NCI-H2081 (cell line): ENCODE data around the gene CAB39.

ENCODE experiments used
- DNase-seq, 2 experiments: peaks; one replicate each; lab custom pipeline; 2025; lab: John Stamatoyannopoulos, UW

The CAB39 gene

DNA sequence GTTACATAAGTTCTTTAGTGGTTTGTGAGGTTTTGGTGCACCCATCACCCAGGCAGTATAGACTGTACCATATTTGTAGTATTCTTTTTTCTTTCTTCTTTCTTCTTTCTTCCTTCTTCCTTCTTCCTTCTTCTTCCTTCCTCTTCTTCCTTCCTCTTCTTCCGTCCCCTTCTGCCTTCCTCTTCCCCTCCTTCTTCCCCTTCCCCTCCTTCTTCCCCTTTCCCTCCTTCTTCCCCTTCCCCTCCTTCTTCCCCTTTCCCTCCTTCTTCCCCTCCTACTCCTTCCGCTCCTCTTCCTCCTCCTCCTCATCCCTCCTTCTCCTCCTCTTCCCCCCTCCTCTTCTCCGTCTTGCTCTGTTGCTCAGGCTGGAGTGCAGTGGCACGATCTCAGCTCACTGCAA is 41.6 kb downstream of the CAB39 start:
- DNase-seq = no peak

DNA sequence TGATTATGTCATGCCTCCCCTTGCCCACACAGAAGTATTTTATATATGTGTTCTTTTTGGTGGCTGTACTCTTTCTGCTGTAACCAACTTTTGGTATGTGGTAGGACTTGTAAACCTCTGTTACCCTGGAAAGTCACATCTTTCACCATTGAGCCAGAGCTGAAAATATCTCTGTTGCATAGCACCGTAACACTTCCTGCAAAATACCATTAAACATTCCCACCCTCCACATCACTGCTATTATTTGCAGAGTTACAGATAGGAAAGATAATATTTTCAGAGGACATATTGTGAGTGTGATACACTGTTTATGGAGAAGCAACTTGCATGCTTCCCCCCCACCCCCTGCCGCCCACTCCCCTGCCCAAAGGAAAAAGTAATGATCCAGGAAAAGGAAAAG is 44.8 kb downstream of the CAB39 start:
- DNase-seq = no peak

DNA sequence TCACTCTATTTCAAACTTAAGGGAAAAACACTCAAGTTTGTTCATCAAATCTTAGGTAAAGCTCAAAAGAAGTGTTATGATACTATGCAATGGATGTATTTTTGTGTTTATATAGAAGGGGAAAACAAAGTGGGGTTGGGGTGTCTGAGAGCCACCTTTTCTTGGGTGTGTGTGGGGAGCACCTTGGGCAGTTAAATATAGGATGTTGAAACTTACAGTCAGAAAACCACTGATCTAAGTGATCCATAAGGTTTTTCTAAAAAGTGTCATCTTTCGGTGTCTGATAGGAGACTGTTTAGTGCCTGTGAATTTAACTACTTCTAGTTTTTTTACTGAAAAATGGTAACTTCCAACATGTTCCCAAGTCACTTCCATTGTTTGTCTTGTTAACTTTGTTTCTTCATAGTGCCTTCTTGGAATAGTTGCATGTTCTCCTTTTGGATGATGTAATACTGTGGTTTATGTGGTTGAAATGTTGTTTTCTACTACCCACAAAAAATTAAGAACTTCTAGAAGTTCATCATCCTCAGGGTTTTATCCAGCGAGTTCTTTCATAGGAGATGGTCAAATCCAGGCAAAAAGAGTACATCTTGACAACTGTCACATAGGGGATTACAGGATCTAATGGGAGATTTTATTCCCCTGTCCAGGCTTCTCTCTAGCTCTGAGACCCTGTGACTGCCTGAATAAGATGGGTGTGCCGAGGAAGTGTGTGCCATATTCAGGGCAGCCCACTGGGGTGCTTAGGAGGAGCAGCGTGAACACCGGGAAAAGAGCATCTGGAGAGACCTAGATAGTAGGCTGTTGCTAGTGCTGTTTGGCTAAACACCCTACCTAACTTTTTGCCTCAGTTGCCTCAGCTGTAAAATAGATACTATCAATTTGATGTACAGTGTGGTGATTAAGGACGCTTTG is 46.2 kb downstream of the CAB39 start:
- no peak for DNase-seq

DNA sequence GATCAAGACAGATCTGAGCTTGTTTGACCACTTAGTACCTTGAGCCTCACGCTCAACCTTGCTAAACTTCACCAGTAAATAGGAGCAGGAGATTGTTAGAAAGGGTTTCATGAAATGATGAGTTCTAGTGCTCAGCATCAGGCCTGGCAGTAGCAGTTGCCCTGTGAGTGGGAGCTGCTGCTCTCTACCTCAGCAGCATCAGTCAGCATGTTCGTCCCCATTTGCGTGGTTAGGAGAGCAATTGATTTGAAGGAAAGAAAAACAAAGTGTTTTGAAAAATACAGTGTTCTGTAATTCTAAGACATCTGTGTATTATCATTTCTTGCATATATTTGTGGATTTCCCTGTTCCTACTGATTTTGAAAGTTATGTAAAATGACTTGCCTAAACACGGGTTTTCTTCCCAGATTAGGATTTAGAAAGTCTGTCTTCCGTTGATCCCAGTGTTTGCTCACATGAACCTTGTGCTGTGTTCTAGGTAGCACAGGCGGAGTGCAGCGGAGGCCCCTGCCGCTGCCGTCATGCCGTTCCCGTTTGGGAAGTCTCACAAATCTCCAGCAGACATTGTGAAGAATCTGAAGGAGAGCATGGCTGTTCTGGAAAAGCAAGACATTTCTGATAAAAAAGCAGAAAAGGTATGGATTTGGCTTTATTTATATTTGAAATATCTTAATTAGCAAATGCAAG is 47.0 kb downstream of the CAB39 start:
- DNase-seq = no peak

DNA sequence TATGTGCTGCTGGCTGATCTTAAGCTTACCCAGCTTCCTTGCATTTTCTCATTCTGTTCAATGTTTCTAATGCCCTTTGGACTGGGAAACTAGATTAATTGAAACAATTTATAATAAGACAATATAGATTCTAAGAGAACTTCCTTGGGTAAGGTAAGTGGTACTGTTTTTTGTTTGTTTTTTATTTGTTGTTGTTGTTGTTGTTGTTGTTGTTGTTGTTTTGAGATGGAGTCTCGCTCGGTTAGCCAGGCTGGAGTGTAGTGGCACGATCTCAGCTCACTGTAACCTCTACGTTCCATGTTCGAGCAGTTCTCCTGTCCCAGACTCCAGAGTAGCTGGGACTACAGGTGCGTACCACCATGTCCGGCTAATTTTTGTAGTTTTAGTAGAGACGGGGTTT is 49.1 kb downstream of the CAB39 start:
- no peak for DNase-seq

DNA sequence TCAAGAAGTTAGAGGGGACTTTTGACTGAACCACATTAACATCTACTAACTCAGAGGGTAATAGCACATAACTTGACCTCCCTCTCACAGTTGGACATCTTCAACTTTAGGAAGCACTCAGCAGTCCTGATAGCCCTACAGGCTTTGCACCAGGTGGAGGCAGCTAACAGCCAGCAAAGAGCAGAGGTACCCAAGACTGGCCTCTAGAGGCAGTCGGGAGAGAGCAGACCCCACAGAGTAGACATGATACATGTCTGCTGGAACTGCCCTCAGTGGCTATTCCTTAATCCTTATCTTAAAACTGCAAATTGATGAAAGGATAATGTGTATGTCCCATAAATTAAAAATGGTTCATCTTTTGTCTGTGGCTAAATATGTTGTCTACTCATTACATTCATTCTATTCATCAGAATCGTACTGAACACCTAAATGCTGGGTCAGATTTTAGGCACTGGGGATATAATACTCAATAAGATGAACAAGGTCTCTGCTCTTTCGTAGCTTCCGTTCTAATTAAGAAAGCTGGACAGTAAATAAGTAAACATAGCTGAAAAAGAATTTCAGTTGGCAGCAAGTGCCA is 49.8 kb downstream of the CAB39 start:
- peak in 1 of 2 experiments; percentile 11 for DNase-seq

DNA sequence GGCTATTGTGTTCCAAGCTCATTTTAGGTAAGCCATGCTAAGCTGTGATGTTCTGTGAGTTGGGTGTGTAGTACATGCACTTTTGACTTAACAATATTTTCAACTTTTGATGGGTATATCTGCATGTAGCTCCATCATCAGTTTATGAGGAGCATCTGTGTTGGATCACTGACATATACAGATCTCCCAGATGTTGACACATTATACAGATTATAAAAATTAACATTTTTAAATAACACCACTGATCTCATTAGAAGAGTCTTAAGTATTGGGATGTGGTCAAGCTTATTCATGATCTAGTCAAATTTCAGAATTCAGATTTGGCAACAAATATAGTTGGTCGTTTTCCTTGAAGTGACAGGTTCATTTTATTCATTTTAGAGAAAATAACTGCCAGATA is 51.7 kb downstream of the CAB39 start:
- DNase-seq = no peak

DNA sequence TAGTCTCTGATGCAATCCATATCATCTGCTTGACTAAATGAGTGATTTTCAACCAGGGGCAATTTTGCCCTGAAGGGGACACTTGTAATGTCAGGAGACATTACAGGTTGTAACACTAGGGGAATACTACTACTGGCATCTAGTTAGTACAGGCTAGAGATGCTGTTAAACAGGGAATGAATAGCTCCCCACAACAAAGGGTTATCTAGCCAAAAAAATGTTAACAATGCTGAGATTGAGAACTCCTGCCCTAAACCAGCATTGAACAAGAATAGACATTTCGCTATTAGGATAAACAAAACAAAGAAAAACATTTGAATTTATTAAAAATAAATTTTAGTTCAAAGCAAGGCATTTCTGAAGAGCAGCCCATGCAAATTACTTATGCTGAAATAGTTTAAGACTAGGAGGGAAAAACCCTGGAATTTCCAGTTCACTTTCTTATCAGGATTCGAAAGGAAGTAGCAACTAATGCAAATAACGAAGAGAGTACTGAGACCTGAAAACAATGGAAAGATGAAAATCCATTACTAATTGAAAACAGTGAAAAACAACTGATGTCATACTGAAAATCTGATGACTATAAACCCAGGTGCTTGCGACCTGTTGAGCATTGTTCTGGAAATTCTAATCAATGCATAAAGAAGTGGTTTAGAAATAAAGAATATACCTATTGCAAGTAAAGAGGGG is 53.1 kb downstream of the CAB39 start:
- no peak for DNase-seq

DNA sequence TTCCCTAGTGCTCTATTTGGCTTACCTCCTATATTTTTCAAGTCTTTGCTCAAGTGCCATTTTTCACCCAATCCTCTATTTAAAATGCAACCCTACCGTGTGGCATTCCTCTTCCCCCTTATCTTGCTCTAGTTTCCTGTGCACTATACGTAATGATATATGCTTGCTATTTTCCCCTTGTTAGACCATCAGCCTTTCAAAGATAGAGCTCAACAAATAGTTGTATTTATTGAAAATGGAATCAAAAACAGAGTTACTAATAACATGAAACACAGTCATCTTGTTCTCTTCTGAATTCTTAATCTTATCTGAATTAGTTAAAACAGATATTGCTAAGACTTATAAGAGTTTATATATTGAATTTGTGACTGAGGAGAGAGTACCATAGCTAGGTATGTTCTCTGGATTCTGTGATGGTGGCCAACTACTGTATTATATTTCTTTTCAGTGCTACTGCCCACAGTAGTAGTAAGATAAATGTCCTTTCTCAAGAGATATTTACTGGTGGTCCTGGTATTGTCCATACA is 55.3 kb downstream of the CAB39 start:
- DNase-seq = no peak

DNA sequence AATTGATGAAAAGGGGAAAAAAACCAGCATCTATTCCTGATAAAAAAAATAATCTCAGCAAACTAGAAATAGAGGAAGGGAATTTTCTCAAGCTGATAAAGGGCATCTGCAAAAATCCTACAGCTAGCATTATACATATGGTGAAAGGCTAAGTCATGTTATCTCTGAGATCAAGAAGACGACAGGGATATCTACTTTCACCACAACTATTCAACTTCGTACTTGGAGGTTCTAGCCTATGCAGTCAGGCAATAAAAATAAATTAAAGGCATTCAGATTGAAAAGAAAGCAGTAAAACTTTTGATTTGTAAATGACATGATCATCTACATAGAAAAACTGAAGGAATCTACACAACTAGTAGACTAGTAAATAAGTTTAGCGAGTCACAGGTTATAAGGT is 58.2 kb downstream of the CAB39 start:
- DNase-seq = no peak

DNA sequence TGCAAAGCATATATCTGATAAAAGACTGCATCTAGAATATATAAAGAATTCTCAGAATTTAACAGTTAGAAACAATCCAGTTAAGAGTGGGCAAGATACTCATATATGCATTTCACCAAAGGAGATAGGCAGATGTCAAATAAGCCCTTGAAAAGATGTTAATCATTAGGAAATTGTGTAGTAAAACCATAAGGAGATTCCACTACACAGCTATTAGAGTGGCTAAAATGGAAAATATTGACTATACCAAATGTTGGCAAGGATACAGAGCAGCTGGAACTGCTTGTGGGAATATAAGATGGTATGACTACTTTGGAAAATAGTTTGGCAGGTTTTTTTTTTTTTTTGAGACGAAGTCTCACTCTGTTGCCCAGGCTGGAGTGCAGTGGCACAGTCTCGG is 59.5 kb downstream of the CAB39 start:
- no peak for DNase-seq

DNA sequence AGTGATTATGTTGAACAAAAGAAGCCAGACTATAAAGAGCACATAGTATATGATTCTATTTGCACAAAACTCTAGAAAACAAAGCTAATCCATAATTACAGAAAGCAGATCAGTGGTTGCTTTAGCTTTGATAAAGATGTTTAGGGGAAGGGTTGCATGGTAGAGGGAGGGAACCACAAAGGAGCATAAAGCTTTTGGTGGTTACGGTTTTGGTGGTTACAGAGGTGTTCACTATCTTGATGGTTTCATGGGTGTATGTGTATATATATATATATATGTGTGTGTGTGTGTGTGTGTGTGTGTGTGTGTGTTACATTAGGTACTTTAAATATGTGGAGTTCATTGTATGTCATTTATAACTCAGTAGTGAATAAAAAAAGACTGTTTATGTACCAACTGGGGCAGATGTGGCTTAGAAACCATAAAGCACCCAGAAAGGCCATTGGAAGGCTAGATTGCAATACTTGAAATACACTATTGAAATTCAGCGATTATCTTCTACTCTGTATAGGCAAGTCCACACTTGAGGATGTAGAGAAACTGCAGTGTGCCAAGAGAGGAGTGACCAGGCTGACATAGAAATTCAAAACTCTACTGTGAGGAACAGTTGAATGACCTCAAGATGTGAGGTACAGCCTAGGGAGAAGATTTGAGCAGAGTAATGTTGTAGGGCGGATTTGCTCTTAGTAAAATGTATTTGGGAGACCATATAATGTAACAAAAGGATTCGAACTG is 60.6 kb downstream of the CAB39 start:
- DNase-seq = no peak

DNA sequence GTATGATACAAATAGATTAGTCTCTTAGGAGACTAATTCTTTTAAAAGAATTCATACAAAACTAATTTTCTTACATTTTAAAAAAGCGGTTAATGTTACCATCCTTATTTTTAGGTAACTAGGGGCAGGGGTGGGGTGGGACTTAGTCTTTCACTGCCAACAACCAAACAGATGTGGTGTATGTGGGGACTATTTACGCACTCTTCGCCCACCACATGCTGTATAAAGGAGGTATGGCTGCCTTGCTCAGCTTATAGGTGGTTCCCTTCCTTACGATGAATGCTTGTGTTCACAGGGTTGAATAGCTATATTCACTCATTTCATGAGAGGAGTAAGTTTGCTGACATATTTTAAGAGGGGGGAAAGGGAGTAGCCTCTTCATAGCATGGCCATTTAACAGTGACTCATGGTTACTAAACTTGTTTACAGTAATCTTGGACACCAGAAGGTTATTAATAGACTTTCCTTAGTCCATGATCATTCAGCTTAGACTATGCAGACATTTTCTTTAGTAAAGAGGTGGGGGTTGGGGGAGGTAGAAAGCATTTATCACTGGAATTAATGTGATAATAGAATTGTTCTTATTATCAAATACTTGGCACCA is 61.8 kb downstream of the CAB39 start:
- no peak for DNase-seq

DNA sequence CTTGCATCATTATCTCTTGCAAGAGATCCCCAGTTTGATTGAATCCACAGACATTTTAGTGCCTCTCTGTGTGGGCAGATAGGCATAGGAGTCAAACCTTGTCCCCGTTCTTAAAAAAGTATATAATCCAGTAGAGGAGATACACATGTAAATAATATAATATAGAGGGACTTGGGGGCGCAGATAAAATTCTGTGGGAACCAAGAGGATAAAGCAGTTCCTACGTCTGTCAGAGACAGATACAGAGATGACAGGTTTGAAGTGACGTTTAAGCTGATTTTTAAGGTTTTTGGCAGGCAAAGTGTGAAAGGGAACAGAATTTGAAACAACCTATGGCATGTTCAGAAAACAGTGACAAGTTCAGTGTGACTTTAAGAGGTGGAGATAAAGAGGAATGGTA is 63.1 kb downstream of the CAB39 start:
- DNase-seq = no peak

DNA sequence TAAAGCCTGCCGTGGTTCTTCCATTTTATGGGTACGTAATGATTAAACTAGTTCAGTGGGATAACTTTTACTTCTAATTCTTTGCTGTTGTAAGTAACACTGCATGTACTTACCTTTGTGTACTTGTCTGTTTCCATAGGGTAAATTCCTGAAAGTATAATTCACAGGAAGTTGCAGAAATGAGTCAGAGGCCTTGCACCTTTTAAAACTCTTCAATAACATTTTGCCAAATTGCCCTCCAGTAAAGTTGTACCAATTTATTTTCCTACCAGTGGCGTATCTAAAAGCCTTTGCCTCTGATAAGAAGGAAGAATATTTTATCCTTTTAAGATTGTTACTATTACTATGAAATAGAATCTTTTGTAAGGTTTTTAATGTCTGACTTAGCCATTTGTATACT is 65.1 kb downstream of the CAB39 start:
- no peak for DNase-seq

DNA sequence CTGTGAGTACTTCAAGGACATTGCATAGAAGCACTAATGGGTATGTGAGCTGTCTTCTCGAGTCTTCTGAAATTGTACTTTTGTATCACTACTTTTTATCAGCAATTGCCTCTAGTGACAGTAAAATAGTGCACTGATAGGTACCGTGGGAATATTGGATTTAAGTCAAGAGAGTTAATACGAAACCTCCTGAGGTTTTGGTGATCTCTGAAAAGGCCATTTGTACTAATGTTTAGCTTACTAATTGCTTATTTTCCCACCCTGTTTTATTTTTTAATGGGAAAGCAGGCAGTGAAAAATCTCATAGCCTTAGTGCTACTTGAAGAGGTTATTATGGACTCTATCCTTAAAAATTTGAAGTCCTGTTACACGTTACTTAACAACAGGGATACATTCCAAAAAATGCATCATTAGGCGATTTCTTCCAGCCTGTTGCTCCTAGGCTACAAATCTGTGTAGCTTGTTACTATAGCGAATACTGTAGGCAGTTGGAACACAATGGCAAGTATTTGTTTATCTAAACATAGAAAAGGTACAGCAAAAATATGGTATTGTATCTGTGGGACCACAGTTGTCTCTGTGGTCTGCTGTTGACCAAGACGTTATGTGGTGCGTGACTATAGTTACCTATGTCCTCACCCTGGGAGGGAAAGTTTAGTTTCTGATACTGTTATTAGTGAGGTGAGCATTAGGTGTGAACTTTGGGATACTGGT is 65.9 kb downstream of the CAB39 start:
- DNase-seq = no peak

DNA sequence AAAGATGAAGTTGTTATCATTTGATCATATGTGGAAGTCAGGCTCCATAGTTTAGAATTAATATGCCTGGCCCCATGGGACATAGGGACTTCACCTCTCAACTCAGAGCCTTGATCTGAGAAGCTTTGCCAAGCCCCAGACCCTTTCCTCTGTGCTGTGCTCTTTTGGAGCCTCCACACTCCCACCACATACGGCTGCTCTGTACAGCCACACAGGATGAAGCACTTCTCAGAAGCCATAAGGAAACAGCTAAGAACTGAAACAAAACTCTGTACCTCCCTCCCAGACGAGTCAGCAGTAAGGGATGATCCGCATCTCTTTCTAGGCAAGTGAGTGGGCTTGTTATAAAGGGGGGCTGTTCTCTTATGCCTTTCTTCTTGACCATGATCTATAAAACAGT is 66.5 kb downstream of the CAB39 start:
- DNase-seq = no peak

DNA sequence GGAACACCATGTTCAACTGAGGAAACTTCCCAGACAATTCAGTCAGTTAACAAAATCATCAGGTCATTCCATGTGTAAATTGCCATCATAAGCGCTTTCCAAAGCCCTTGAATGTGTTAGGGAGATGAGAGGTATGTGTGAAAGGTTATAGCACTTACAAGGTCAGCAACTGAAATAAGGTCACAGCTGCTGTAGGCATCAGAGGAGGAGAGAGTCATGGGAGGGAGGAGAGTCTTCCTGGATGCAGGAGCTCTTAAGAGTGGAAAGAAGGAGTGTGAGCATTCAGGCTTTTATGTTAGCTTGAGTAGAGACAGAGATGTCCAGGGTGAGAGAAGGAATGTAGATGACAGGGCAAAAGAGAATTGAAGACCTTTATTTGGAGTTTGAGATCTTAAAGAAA is 67.0 kb downstream of the CAB39 start:
- no peak for DNase-seq

DNA sequence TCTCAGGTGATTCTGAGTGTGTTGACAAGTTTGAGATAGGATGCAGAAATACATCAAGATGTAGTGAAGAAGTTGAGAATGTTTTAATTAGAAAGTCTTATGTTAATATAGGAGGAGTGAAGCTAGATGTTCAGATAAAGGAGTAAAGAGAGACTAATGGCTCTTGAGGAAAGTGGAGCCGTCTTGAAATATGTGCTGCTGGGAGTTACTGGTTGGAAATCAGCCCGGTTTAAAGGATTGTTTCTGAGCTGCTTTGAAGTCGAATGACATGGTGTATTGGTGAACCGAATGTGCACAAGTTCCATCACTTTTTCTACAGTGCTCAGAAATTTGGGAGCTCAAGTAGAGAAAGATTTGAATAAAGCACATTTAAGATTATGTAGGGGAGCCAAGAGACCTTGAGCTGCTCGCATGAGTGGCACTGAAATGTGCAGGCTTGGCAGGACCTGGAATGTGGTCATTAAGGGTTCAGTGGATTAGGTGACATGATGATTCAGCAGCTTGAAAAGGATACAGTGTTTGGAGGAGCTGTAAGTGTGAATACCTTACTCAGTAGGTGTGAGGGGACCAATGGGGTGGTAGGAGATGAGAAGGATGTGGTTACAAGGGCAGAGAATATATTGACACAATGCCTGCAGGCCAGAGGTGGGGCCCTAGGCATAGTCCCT is 68.6 kb downstream of the CAB39 start:
- DNase-seq = no peak

DNA sequence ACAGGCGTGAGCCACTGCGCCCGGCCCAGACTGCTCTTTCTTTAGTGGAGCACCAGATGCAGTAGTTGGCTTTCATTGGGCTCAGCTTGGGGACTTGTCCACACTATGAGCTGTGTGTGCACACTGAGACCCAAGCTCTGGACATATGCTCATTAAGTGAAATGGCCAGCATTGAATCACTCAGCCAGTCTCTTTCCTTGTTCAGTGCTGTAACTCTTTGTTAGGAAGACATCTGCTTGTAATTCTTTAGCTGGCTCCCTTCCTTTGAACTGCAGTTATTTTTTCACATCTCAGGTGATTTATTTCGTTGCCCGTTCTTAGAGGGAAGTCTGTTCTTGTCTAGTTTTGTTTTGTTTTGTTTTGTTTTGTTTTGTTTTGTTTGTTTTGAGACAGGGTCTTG is 70.5 kb downstream of the CAB39 start:
- DNase-seq = no peak
